Nephron progenitor cell (in vitro differentiated cells): ENCODE results near the gene SRSF7.
A peak's percentile ranks its signal among the peaks of the same experiment; 100 is the strongest.
"Not testable (repeated sequence)": the region's sequence is repeated elsewhere in the genome, so short reads cannot be mapped to it uniquely, and the experiment has no call there.

Source experiments
- DNase-seq: peaks from one replicate; pipeline ENCODE4 v3.0.0; 2021
- H3K27ac Mint-ChIP-seq: 2 replicates; pipeline ENCODE4 v1.8.0; 2021; ENCODE audit warnings: mild to moderate bottlenecking, moderate library complexity, mixed read lengths
- H3K27me3 Mint-ChIP-seq: 2 replicates; pipeline ENCODE4 v1.8.0; 2021; ENCODE audit warnings: mild to moderate bottlenecking, low read depth, mixed read lengths; ENCODE audit not compliant: poor library complexity
- H3K36me3 Mint-ChIP-seq: 2 replicates; pipeline ENCODE4 v1.8.0; 2021; ENCODE audit warnings: low read depth, mixed read lengths
- H3K4me1 Mint-ChIP-seq: 2 replicates; pipeline ENCODE4 v1.8.0; 2021; ENCODE audit warnings: mixed read lengths
- H3K4me3 Mint-ChIP-seq: 2 replicates; pipeline ENCODE4 v1.8.0; 2021; ENCODE audit warnings: mild to moderate bottlenecking, moderate library complexity, mixed read lengths
- H3K9me3 Mint-ChIP-seq: 2 replicates; pipeline ENCODE4 v1.8.0; 2021; ENCODE audit warnings: mild to moderate bottlenecking, moderate library complexity, mixed read lengths
- TF ChIP-seq, protein P1 (sequence below): fragments of 200-600 bp; sonication (generic); IDR thresholded peaks from 2 replicates; pipeline ENCODE4 v1.5.0; 2021; ENCODE audit warnings: antibody characterized with exemption

SRSF7 gene

DNA sequence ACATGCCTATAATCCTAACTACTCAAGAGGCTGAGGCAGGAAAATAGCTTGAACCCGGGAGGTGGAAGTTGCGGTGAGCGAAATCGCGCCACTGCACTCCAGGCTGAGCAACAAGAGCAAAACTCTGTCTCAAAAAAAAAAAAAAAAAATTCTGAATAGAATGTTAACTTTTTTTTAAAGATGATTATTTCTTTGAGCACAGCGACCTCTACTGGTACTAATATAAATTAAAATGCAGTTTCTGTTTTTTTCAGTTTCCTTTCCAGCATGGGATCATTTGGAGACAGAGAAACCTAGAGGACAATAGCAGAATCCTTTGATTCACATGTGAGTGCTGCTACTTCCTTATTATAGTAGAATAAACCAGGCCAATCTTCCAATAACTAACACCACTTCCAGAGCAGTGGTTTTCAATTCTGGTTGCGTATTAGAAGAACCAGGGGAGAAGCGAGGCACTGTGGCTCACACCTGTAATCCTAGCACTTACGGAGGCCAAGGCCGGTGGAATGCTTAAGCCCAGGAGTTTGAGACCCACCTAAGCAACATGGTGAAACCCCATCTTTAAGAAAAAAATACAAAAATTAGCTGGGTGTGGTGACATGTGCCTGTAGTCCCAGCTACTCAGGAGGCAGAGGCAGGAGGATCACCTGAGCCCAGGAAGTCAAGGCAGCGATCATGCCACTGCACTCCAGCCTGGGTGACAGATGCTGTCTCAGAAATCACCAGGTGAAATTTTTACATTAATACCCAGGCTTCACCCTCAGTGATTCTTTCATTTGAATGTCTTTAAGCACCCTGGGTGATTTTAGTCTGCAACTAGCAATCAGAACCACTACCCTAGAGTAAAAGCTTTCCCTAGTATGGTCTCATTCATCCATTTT, 10.1 kb downstream of the SRSF7 start:
- Mint-ChIP-seq H3K27ac (no peak overlapping the region), H3K27me3 (no peaks in the 10 kb centered on the region), H3K4me1 (peaks cover 12% of the 10 kb centered on the region), H3K9me3 (peaks cover 21% of the 10 kb centered on the region), H3K4me3 (no peak overlapping the region), H3K36me3 (peaks cover 90% of the 10 kb centered on the region)
- no peak for DNase-seq
- TF ChIP-seq, protein P1, sequence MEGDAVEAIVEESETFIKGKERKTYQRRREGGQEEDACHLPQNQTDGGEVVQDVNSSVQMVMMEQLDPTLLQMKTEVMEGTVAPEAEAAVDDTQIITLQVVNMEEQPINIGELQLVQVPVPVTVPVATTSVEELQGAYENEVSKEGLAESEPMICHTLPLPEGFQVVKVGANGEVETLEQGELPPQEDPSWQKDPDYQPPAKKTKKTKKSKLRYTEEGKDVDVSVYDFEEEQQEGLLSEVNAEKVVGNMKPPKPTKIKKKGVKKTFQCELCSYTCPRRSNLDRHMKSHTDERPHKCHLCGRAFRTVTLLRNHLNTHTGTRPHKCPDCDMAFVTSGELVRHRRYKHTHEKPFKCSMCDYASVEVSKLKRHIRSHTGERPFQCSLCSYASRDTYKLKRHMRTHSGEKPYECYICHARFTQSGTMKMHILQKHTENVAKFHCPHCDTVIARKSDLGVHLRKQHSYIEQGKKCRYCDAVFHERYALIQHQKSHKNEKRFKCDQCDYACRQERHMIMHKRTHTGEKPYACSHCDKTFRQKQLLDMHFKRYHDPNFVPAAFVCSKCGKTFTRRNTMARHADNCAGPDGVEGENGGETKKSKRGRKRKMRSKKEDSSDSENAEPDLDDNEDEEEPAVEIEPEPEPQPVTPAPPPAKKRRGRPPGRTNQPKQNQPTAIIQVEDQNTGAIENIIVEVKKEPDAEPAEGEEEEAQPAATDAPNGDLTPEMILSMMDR, result peak; percentile 50

DNA sequence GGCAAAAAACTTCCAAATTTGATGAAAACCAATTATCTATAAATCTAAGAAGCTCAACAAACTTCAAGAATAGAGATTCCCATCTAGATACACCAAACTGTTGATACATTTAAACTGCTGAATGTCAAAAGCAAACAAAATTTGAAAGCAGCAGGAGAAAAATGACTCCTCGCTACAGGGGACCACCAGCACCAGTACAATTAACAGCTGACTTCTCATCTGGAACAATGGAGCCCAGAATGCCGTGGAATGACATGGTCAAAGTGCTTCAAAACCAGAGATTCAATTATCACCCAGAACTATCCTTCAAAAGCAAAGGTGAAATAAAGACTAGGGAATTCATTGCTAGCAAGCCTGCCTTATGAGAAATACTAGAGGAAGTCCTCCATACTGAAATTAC, 11.6 kb downstream of the SRSF7 start:
- Mint-ChIP-seq H3K4me1 (peaks cover 19% of the 10 kb centered on the region), H3K36me3 (peaks cover 75% of the 10 kb centered on the region), H3K9me3 (peaks cover 21% of the 10 kb centered on the region), H3K27ac (peak overlapping the region; percentile 67), H3K4me3 (no peak overlapping the region), H3K27me3 (no peaks in the 10 kb centered on the region)
- DNase-seq, result no peak
- TF ChIP-seq, protein P1, result no peak

DNA sequence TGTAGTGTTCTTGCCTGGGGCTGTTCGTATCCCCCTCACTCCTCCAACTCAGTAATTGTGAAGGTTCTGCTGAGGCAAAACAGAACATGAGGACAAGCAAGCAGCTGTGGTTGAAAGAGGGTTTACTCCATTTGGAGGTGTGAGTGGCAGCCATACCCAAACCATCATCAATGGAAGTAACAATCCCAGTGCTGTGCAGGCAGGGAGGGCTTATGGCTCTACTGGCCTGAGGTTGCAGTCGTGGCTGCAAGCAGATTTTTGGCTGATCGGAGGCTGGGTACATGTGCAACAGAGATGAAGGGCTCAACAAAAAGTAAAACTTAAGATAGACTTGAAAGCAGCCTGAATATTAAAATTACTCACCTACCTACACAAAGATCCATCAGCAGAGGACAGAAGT, 13.2 kb downstream of the SRSF7 start:
- peaks cover 23% of the 10 kb centered on the region for H3K4me1 Mint-ChIP-seq
- H3K27me3 Mint-ChIP-seq, result no peaks in the 10 kb centered on the region
- H3K36me3 Mint-ChIP-seq, result peaks cover 66% of the 10 kb centered on the region
- no peak overlapping the region for H3K4me3 Mint-ChIP-seq
- H3K27ac Mint-ChIP-seq, result peak overlapping the region; percentile 81
- H3K9me3 Mint-ChIP-seq, result peaks cover 21% of the 10 kb centered on the region
- no peak for DNase-seq
- TF ChIP-seq, protein P1, result no peak

DNA sequence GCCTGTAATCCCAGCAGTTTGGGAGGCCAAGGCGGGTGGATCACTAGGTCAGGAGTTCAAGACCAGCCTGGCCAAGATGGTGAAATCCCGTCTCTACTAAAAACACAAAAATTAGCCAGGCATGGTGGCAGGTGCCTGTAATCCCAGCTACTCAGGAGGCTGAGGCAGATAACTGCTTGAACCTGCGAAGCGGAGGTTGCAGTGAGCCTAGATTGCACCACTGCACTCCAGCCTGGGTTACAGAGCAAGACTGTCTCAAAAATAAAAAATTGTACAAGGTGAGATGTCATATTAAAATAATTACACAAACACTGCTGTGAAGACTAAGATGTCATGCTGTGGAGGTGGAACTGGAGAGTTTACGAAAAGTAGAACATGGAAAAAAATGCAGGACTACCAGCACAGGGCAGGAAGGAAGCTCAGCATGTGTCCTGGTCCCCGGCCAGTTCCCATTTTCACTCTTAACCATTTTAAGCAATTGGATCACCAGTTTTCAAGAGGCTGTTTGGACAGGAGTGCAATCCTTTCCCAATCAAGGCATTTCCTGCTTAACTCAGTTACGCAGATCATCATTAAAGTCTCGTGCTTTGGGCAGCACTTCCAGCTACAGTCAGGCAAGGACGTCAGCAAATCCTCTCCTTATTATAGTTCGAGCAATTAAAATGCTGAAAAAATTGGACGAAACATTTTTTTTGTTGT, 14.0 kb downstream of the SRSF7 start:
- Mint-ChIP-seq H3K36me3 (peaks cover 58% of the 10 kb centered on the region), H3K9me3 (peaks cover 21% of the 10 kb centered on the region), H3K4me1 (peaks cover 23% of the 10 kb centered on the region)
- H3K4me3 Mint-ChIP-seq, H3K27ac Mint-ChIP-seq, H3K27me3 Mint-ChIP-seq, DNase-seq: not testable (repeated sequence)

DNA sequence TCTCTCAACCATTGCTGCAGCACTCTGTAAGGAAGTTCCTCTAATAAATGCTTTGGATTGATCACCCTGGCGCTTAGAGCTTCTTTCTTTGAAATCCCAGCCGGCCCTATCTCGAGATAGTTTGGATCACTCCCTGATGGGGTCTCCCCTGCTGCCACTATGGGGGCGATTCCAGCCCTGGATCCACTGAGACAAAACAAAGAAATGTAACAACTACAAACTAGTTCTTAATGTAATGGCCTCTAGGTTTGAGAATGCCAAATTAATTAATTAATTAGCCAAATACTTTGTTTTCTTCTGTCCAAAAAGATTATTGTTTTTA, 15.2 kb downstream of the SRSF7 start:
- Mint-ChIP-seq H3K4me1 (peaks cover 23% of the 10 kb centered on the region), H3K9me3 (peaks cover 21% of the 10 kb centered on the region), H3K27ac (peak overlapping the region; percentile 95), H3K27me3 (no peaks in the 10 kb centered on the region), H3K4me3 (no peak overlapping the region), H3K36me3 (peaks cover 46% of the 10 kb centered on the region)
- DNase-seq, result no peak
- TF ChIP-seq, protein P1, result no peak

DNA sequence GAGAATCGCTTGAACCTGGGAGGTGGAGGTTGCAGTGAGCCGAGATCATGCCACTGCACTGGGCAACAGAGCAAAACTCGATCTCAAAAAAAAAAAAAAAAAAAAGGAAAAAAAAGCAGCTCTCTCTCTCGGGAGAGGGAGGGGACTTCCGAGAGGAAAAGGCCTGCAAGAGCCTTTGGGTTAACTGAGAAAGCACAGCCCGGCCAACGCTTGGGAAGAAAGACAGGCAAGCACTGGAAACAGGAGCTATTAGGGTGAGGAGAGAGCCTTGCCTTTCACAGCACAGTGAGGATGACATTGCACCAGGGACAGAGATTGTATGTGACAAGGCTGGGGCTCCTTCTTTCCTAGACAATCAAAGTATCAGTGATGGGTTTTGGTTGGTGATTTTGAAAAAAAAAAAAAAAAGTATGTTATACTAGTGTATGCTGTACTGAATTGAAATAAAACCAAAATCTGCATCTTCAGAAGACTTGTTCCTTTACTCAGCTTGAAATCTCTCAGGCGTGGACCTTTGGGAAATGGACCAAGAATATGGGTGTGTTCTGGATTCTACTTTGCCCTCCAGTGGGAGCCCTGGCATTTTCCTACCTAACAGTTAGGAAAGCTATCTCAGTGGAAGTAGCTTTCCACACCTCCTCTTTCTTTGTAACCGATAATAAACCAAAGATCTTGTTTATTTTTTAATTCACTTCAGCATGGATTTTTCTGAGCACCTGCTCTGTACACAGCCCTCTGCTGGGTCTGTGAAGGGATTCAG, 16.7 kb downstream of the SRSF7 start:
- peaks cover 38% of the 10 kb centered on the region for H3K36me3 Mint-ChIP-seq

More for the DNA sequence above, 16.7 kb downstream of the SRSF7 start:
- Mint-ChIP-seq H3K27me3 (no peaks in the 10 kb centered on the region), H3K9me3 (peaks cover 13% of the 10 kb centered on the region), H3K4me3 (no peak overlapping the region), H3K27ac (peak overlapping the region; percentile 72), H3K4me1 (peaks cover 23% of the 10 kb centered on the region)
- TF ChIP-seq, protein P1, result no peak
- no peak for DNase-seq
